Transverse colon (tissue), 4 donors: ENCODE results near the gene ZFAND5. TPM values are rescaled to one million over a fixed set of nuclear protein-coding genes. Genes with fewer than 3 reads are reported as not detected.

Experiments
- DNase-seq: peaks from one replicate; pipeline ENCODE4 v3.0.0-alpha.2; 2019
- H3K27ac ChIP-seq, 4 donors: fragments of 200-600 bp; sonication (generic); 2 replicates each; pipeline ENCODE4 v1.5.1; 2016 to 2018; ENCODE audit warnings: inconsistent platforms in 4 of 4
- H3K27me3 ChIP-seq: fragments of 200-600 bp; sonication (generic); 2 replicates; pipeline ENCODE4 v1.5.1; 2017; ENCODE audit warnings: inconsistent platforms
- H3K36me3 ChIP-seq, 4 donors: fragments of 200-600 bp; sonication (generic); 2 replicates each; pipeline ENCODE4 v1.5.1; 2017 to 2019; ENCODE audit warnings: inconsistent platforms in 4 of 4
- H3K4me1 ChIP-seq, 4 donors: fragments of 200-600 bp; sonication (generic); 2 replicates each; pipeline ENCODE4 v1.5.1; 2017 to 2020; ENCODE audit warnings: inconsistent platforms in 4 of 4
- H3K4me3 ChIP-seq, 4 donors: fragments of 200-600 bp; sonication (generic); 1 replicate in 1 of 4; 2 replicates in 3 of 4; pipeline versions ENCODE4 v1.5.1 to v1.6.1; 2017 to 2019; ENCODE audit warnings: inconsistent platforms in 4 of 4
- H3K9me3 ChIP-seq, 2 donors: fragments of 200-600 bp; sonication (generic); 2 replicates each; pipeline ENCODE4 v1.5.1; 2017 to 2019; ENCODE audit warnings: inconsistent platforms in 2 of 2
- EP300 ChIP-seq: sonication (generic); formaldehyde crosslinking; IDR thresholded peaks from one replicate; pipeline ENCODE4 v1.6.1; 2017; ENCODE audit warnings: antibody characterized with exemption, low read depth
- POLR2A ChIP-seq: fragments of 450-650 bp; IDR thresholded peaks from one replicate; pipeline ENCODE4 v1.6.1; 2016; ENCODE audit warnings: antibody characterized with exemption, mild to moderate bottlenecking, moderate library complexity
- POLR2AphosphoS5 ChIP-seq, 3 donors: sonication (generic); formaldehyde crosslinking; IDR thresholded peaks; one replicate each; pipeline ENCODE4 v1.6.1; 2016; ENCODE audit warnings: antibody characterized with exemption in 3 of 3
- WGBS, 2 donors: methylation state at CpG; one replicate each; pipeline ENCODE4 v1.1.5; 2018; ENCODE audit warnings: low coverage in 1 of 2; 5-methylcytosine and 5-hydroxymethylcytosine counted together
- in situ Hi-C, 4 donors: fragments of 200-750 bp; cut with MboI; loops; one replicate each; pipeline versions ENCODE4 v1.15.0 to v1.15.1; 2017; ENCODE audit warnings: low sequenced_read_pairs in 3 of 4, low pct_ligation_motif_present in 1 of 4, low pct_unique_long_range_greater_than_20kb in 1 of 4
- intact Hi-C: fragments of 100-400 bp; cut with DNase I; formaldehyde crosslinking; loops from one replicate; pipeline ENCODE4 v1.15.1; 2023; ENCODE audit warnings: low total_unique reads
- total RNA-seq, 4 donors: library from RNA; depleted of rRNA; stranded (reverse); fragments of >200 nt; gene quantifications; one replicate each; pipeline ENCODE4 v1.1.0, GENCODE V29; 2016
- TF ChIP-seq, protein P1 (sequence below), 5 experiments: fragments of 200-600 bp in 3 of 5; fragments of 450-650 bp in 2 of 5; sonication (generic) in 3 of 5; IDR thresholded peaks; 1 replicate in 2 of 5; 2 replicates in 3 of 5; pipeline ENCODE4 v1.5.1; 2016 to 2017; ENCODE audit warnings: antibody characterized with exemption in 5 of 5, inconsistent platforms in 3 of 5, mild to moderate bottlenecking in 2 of 5, moderate library complexity in 1 of 5

The ZFAND5 gene
- total RNA-seq, 4 donors from 2014 or later = 49.0 to 190 (median 98.2) TPM

DNA sequence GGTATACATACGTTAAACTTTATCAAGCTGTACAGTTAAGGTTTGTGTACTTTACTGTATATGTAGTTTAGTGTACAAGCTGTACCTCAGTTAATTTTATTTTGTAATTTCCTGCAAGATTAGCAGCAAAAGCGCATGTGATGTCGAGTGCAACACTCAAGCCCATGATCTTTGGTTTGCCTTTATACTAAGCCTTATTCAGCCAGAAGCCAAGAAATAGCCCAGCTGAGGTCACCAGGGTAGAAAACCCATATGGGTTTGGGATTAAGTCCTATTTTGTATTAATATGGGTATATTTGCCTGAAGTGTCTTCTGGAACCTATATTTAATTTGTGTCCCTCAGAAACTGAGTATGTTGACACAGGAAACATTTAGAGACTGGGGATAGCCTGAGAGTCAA, 59.3 kb downstream of the ZFAND5 start:
- no peak for DNase-seq
- TF ChIP-seq POLR2A (no peak), EP300 (no peak), POLR2AphosphoS5 (IDR thresholded peaks at IDR 0.05) (no peak)
- TF ChIP-seq, protein P1, sequence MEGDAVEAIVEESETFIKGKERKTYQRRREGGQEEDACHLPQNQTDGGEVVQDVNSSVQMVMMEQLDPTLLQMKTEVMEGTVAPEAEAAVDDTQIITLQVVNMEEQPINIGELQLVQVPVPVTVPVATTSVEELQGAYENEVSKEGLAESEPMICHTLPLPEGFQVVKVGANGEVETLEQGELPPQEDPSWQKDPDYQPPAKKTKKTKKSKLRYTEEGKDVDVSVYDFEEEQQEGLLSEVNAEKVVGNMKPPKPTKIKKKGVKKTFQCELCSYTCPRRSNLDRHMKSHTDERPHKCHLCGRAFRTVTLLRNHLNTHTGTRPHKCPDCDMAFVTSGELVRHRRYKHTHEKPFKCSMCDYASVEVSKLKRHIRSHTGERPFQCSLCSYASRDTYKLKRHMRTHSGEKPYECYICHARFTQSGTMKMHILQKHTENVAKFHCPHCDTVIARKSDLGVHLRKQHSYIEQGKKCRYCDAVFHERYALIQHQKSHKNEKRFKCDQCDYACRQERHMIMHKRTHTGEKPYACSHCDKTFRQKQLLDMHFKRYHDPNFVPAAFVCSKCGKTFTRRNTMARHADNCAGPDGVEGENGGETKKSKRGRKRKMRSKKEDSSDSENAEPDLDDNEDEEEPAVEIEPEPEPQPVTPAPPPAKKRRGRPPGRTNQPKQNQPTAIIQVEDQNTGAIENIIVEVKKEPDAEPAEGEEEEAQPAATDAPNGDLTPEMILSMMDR (IDR thresholded peaks at IDR 0.05) = no peak
- no peaks in the 10 kb centered on the region for H3K9me3 ChIP-seq
- peak overlapping the region; percentile 79 to 92 (median 88) for H3K27ac ChIP-seq
- in situ Hi-C loops = loop anchor here in 1 of 4 donors (10.0 kb wide), 1 partner anchor 49 kb away; no protein-coding TSS in a partner anchor
- no peaks in the 10 kb centered on the region for H3K27me3 ChIP-seq
- peak overlapping the region in 2 of 4 donors; percentile 36 to 44 for H3K4me3 ChIP-seq
- 40 to 57% methylated on average over 3 of the region's 3 CpGs for WGBS, 2 donors
- intact Hi-C loops = no loop called here
- H3K4me1 ChIP-seq = peaks cover 8 to 24% (median 20%) of the 10 kb centered on the region in 4 donors
- no peaks in the 10 kb centered on the region for H3K36me3 ChIP-seq

DNA sequence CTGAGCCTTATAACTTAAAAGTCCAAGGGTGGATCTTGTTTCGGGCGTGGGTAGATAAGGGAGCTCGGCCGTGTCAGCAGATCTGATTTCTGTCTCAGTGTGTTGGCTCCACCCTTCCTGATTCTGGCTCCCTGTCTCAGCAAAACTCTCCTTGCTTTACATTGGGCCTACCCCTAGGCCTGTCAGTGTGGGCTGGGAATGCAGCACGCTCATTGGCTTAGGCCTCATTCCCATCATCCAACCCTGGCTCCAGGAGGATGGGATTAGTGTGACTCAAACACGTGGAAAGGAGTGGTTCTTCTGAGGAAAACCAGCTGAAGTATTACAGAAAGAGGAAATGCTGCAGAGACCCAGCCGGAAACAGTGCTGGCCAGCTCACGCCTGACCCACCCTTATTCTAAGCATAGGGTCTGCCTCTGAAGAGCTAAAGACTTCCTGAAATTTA, 59.9 kb downstream of the ZFAND5 start:
- no peaks in the 10 kb centered on the region for H3K27me3 ChIP-seq
- DNase-seq = peak; percentile 89
- peak overlapping the region; percentile 79 to 92 (median 88) for H3K27ac ChIP-seq
- TF ChIP-seq POLR2A (peak; percentile 96), EP300 (no peak), POLR2AphosphoS5 (IDR thresholded peaks at IDR 0.05) (peak; percentile 96 to 97 (median 97))
- TF ChIP-seq, protein P1 (IDR thresholded peaks at IDR 0.05) = no peak
- peaks cover 8 to 24% (median 20%) of the 10 kb centered on the region in 4 donors for H3K4me1 ChIP-seq
- in situ Hi-C loops = loop anchor here in 1 of 4 donors (10.0 kb wide), 1 partner anchor 50 kb away; no protein-coding TSS in a partner anchor
- peak overlapping the region in 2 of 4 donors; percentile 36 to 44 for H3K4me3 ChIP-seq
- no peaks in the 10 kb centered on the region for H3K36me3 ChIP-seq
- intact Hi-C loops = no loop called here
- no peaks in the 10 kb centered on the region for H3K9me3 ChIP-seq
- 16 to 40% methylated on average over 1 to 8 of the region's 8 CpGs for WGBS, 2 donors

GRCh38 chr9:72304538-72304937, 60.5 kb downstream of the ZFAND5 start:
- Histone ChIP-seq H3K9me3 (no peaks in the 10 kb centered on the region), H3K36me3 (no peaks in the 10 kb centered on the region), H3K27ac (peak overlapping the region; percentile 79 to 92 (median 88)), H3K4me3 (peak overlapping the region in 2 of 4 donors; percentile 20 to 30), H3K4me1 (peaks cover 8 to 22% (median 19%) of the 10 kb centered on the region in 4 donors), H3K27me3 (no peaks in the 10 kb centered on the region)
- intact Hi-C loops (no loop called here), in situ Hi-C loops (loop anchor here in 1 of 4 donors (10.0 kb wide), 1 partner anchor 50 kb away; no protein-coding TSS in a partner anchor)
- WGBS, 2 donors = 15 to 38% methylated on average over 1 of the region's 1 CpG
- no peak for TF ChIP-seq POLR2AphosphoS5 (IDR thresholded peaks at IDR 0.05)
- TF ChIP-seq, protein P1 (IDR thresholded peaks at IDR 0.05) = no peak
- no peak for TF ChIP-seq EP300
- TF ChIP-seq POLR2A = no peak
- DNase-seq = no peak

Other genes with a start within 250 kb of the ZFAND5 start
- 10 to 100 TPM in 3 of 4 donors, 1 to 10 TPM in 1; 1.2 to 89.9 (median 55.9) TPM for gene GDA, start 215.8 kb downstream of the ZFAND5 start, total RNA-seq
- gene TMC1, start 156.4 kb upstream of the ZFAND5 start, total RNA-seq = under 1 TPM in 1 of 4 donors, not detected in 3; 0.32 TPM